ENCODE measurements around the gene GON7.
A peak's percentile ranks its signal among the peaks of the same experiment; 100 is the strongest.
"Not testable (repeated sequence)": the region's sequence is repeated elsewhere in the genome, so short reads cannot be mapped to it uniquely, and the experiment has no call there.

The GON7 gene, protein sequence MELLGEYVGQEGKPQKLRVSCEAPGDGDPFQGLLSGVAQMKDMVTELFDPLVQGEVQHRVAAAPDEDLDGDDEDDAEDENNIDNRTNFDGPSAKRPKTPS

DNA sequence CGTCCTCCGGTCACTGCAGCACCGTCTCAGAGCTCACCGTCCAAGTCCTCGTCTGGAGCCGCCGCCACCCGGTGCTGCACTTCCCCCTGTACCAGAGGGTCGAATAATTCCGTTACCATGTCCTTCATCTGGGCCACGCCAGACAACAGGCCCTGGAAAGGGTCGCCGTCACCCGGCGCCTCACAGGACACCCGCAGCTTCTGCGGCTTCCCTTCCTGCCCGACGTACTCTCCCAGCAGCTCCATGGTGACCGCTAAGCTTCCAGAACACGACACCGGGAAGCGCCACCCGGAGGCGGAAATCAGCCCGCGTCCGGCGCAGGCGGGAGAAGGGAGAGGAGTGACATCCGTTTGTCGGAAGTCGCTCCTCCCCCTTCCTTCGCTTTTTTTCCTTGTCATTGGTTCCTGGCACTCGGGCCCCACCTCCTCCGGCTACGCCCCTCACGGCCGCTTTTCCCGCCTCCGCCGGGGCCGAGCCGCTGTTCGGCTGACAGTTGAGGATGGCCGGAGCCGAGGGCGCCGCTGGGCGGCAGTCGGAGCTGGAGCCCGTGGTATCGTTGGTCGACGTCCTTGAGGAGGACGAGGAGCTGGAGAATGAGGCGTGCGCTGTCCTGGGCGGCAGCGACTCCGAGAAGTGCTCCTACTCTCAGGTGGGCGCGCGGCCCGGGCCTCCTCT, at the start of gene GON7, which contains the start of gene UBR7:
GON7 (minus strand) TSS at position 273 of the 675 bp plus-strand sequence; CDS start at position 245, 28 bp downstream.
UBR7 (plus strand) TSS at position 464 of the 675 bp plus-strand sequence; CDS start at position 500, 36 bp downstream.
- peak; percentile 99 for DNase-seq

DNA sequence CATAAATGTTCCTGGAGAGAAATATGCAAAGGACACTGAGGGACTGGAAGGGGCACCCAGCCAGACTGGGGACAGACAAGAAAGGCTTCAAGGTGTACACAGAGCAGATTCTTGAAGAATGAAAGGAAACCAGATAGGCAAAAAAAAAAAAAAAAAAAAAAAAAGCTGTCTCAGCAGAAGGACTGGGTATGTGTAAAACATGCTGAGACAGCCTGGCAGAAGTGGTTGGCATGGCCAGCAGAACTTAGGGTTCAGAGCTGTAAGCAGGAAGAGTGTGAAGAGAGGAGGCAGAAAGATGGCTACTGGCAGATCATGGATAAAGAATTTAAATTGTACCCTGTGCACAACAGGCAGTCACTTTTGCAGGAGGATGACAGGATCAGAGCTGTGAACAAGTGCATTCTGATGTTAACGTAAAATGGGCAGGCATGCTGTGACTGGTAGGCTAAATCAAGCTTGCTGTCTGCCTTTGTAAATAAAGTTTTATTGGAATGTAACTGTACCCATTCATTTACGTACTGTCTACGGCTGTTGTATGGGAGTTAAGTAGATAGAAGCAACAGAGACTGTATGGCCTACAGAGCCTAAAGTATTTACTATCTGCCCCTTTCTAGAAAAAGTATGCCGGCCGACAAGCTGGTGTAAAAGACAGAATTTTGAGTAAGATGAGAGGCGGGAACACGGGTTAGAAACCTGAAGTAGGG, 42.4 kb upstream of the GON7 start:
- no peak for DNase-seq

DNA sequence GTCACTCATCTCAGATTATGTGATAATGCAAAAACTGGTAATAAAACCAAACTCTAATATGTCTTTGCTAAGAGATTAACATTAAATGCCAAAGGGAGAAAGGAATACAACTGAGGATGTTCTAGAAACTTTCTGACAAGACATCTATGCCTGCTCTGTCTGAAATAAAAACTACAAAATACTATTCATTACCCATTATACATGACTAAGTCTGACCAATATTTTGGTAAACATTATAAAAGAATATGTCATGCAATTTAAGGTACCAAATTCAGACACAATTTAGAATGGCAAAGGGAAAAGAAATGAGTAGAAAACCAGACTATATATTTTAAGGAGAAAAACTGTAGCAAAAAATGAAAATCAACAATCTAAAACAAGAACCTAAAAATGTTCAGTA, 39.7 kb upstream of the GON7 start:
- no peak for DNase-seq

DNA sequence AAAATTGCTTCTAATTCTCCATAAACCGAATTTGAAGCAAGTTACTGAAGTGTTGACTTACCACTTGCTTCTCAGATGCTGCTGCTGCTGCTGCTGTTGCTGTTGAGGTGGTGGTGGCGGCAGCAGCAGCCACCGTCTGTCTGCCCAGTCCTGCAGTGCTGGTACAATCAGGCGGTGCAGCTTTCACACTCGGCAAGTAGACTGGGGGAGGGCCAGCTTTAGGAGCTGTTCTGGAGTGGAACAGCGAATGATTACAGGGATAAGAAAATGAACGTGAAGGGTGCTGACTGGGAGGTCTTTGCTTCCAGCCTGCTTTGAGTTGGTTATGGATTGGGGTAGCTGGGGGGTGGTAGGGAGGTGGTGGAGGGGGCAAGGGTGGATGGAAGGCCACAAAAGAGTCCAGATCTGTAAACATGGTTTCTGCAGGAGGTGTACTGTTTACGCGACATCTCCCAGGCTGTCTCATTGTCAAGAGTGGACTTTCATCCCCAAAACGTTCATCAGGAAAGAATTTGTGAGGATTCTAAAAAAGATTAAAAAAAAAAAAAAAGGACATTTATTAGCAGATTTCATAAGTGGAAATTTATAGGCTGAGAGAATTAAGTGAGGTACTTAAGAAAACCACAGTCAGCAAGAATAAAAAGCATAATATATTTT, 39.0 kb upstream of the GON7 start:
- DNase-seq, result no peak

DNA sequence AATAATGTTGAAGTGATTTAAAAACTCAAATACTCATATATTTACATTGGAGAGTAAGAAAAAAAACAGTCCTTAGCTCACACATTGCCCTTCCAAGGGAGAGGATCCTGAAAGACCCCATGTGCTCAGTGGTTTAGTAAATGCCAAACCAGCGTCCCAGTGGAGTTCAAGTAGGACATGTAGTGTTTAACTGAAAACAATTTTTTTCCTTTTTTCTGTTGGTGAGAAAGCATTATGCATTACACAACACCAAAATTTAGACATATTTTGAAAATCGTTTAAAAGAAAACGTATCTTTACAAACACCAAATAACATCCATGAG, 33.8 kb upstream of the GON7 start:
- DNase-seq, result no peak

DNA sequence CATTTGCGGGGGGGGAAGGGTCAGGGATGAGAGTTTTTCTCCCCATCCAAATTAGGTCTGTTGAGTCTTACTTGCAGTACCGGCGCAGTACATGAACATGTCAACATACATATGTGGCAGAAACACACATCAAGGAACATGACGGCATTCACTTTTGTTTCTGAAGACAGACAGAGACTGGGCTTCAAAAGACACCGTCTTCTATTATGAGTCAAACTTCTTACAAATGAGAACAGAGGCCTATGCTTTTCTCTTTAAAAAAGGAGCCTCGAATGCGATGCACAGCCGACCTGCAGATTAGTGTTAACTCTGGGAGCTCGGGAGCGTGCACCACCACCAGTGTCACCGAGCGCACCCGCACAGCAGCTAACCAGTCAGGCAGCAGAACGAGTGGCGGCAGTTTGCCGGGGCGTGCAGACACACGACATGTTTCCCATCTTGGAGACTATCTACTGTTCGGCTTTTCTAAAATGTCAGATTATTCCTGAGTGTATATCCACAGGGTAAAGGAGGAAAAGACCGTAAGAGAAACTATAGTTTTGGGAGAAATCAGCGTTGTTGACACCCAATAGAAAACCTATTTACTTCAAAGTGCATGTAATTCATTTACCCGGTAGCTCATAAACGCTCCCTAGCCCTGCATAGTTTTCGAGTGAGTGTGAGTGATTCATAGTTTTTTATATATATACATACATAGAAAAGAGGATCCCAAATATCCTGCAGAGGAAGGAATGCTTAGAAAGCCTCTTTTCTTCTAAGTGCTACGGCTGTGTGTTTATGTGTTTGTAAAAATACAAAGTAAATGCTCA, 33.2 kb upstream of the GON7 start:
- DNase-seq, result no peak

DNA sequence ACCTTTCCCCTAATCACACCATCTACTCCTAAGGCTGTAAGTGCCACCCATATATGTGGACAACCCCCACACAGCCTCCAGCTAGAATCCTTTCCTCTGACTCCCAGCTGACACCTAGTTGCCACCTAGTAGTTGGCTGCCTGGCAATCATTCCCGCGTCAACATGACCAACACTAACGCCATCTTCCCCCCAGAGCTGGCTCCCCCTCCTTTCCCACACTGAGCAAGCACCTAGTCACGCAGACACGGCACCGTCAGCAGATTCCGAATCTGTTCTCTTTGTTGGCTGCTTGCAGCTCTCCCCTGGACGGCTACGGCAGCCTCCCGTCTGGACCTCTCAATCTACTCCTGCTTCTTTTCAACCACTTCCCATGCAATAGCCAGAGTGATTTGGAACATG, 27.9 kb upstream of the GON7 start:
- peak; percentile 52 for DNase-seq

DNA sequence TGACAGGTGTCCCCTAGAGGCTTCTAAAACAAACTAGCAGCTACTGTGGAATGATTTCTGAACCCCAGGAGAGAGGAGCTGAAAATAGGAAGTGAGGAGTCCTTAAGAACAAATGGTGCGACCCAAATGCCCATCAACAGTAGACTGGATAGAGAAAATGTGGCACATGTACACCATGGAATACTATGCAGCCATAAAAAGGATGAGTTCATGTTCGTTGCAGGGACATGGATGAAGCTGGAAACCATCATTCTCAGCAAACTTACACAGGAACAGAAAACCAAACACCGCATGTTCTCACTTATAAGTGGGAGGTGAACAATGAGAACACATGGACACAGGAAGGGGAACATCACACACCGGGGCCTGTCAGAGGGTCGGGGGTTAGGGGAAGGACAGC, 26.2 kb upstream of the GON7 start:
- DNase-seq, result not testable (repeated sequence)

DNA sequence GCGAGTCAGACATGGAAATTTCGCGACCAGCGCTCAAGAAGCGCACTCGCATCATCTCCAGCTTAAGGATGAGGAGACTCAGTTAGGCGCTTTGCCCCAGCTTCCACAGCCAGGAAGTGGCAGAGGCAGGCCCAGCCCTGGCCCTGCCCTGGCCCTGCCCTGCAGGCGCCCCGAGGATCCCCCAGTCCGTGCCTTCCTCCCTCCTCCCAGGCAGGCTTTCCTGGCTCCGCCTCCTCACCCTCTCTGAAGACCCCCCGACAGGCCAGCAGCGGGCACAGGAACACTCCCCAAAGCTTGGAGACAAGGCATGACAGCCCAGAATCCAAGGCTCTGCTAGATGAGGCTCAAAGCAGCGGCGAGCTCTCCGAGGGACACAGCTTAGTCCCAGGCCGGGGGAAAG, 25.3 kb upstream of the GON7 start:
- peak; percentile 38 for DNase-seq

DNA sequence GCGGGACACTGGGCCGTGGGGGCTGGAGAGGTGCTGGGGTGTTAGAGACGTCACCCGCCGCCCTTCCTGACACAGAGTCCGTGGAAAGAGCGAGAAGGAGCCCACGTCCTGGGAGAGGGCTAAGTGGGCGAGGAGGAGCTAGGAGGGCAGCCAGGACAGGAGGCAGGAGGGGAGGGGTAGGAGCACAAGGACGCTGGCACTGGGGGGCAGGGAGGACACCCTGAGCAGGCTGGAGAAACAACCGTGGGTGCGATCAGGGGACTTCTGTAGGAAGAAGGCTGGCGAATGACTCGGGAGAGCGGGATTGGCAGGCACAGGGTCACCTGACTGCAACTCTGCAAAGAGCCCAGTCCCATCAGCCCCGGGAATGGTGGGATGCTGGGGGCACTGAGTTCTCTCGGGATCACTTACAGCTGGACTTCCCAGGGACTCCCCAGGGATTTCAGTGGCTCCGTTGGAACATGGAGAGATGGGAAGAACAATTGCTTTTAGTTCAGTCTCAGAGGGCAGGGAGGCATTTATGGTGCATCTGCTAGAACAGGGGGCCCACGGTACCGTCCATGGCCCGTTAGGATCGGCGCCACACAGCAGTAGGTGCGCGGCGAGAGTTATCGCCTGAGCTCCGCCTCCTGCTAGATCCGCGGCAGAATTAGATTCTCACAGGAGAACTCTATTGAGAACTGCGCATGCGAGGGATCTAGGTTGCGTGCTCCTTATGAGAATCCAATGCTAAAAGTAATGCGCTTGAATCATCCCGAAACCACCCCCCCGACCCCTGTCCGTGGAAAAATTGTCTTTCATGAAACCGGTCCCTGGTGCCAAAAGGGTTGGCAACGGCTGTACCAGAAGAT, 24.5 kb upstream of the GON7 start:
- peak; percentile 75 for DNase-seq

DNA sequence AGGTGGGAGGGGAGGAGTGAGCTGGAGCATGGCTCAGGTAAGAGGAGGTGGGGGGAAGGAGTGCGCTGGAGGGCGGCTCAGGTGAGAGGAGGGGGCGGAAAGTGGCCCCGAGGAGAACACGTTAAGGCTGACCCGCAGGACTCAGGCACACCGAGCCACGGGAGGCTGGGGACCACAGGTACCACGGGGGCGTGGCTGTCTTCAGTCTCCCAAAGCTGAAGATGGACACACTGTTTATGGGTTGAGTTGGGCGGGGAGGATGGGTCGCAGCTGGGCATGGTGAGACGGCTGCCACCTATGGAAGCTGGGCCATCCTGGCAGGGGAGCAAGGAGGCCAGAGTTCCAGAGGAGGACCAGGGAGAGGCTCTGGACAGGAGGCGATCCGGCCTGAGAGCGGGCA, 23.7 kb upstream of the GON7 start:
- DNase-seq, result peak; percentile 49

DNA sequence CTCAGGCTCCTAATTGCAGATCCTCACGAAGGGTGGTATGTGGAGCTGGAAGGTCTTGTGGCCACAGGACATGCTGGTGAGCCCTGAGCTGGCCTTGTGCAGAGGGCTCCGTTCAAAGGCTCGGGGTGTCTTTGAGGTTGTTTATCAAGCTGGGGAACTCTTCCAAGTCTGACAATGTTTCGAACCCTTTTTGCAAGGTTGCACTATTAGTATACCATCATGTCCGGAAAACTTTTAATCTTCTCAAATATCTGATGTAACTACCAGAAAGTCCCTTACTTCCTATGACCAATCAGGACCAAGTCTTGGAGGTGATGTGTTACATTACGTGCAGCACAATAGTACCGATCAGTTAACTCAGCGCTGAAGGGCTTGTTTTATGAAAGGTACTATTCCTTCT, 21.7 kb upstream of the GON7 start:
- no peak for DNase-seq

DNA sequence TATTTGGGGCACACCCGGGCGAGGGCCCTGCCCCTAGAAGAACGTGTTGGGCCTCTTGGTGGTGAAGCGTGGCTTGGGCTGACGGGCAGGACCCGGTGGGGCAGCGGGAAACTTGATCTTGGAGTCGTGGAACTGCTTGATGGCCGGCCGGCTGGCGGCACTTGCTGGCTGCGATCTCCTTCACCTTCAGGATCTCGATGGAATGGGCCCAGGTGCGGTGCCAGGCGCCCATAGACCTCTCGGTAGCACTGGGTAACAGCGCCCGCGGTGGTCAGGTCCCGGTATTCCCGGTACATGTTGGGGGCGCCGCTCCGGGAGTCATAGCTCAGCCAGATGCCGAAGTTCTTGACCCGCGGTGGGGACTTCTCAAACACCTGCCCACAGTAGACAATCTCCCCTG, 16.7 kb upstream of the GON7 start:
- DNase-seq, result no peak

DNA sequence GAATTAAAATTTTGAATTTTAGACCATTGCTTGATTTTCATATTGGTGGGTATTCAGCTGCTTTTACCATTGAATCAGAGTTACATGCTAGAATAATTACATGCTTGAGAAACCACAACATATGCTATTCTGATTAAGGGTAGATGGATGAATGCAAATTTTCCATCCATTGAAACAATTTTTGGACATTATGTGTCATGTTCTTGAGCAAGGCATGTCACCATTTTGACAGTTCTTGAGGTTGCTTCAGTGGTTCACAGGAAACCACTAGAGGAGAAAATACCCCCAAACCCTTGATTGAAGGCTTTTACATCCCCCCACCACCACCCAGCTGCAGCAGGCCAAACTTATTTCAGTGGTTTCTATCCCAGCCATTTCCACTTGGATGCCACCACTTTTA, 13.6 kb upstream of the GON7 start:
- no peak for DNase-seq

DNA sequence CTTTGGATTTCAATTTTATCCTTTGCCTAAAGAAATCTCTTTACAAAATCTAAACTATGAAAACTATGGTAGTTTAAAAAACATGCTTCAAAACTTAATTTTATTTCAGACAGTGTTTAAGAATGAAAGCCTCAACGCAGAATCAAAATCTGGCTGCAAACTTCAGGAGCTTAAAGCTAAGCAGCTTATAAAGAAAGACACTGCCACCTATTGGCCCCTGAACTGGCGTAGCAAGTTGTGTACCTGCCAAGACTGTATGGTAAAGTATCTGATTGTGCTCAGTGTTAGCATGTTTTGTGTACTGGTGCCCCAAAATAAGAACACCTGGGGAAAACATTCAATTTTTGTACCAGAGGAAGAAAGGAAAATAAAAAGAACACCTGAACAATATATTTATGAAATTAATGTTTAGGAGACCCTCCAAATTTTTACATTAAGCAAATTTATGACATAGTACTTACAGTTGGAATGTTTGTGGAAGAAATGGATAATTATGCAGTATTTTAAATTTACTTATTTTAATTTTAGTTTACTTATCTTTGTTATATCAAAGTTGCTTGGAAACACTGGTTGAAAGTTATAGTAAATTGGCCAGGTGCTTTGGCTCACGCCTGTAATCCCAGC, 12.3 kb upstream of the GON7 start:
- DNase-seq, result peak; percentile 75

DNA sequence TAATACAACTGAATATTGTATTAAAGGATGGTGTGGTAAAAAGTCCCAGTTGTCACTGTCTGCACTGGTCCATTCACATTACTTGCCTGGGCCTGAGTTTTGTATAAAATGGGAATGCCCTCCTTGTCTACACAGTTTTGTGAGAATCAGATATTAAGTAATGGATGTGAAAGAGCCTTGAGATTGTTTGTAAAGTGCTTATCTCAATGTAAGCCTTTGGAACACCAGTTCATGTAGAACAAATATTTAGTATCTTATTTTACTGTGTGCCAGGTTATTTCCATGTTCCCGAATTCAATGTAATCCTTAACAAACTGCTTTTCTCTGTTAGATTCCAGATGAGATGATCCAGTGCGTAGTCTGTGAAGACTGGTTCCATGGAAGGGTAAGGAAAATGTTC, 7.7 kb upstream of the GON7 start:
- DNase-seq, result no peak

DNA sequence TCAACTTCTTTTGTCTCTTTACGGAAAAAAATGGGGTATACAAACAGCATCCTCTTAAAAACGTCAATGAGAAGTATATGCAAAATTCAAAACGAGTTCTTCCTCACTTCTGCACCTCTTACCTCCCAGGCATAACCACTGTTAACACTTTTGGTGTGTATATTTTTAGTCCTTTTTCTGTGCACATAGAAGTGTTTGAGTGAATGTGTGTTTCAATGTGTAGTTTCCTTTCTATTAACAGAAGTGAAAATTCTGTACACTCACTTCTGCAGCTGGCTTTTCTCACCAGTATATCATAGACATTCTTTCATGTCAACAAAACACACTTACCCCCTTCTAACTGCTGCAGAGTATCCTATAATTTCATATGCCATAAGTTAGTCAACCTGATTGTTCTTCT, 5.6 kb upstream of the GON7 start:
- DNase-seq, result no peak

DNA sequence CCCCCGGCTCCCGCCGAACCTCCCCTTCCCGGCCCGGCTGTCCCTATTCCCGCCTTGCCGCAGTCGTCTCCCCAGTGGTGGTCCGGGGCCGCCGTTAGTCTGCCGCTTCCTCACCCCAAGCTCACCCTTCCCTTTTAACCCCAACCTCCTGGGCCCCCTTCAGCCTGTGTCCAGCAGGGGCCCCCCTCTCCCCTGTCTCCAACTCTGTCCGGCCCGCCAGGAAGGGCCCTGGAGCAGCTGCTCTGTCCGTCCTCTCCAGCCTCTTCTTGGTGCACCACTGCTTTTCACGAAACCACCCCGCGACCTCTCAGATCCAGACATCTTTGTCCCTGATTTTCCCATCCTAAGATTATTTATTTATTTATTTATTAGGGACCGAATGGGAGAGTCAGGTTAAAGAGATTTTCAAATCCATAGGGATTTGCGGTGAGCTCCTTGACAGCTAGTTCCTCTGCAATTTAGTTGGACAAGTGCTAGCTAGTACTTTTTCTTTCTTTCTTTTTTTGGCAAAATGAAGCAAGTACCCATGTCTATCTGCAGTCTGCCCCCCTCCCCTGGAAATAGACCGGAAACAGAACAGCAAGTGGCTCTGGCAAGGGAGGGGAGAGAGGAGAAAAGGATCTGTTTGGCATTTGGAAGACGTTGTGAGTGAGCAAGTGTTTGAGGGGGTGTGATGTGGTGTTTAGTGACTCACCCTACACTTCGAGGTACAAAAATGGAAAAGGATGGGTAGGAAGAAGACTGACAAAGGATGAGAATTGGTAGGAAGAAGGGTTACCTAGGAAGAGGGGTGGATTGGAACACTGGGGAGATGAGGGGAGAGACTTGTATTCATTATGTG, 823 bp upstream of the GON7 start:
- peak; percentile 78 for DNase-seq

DNA sequence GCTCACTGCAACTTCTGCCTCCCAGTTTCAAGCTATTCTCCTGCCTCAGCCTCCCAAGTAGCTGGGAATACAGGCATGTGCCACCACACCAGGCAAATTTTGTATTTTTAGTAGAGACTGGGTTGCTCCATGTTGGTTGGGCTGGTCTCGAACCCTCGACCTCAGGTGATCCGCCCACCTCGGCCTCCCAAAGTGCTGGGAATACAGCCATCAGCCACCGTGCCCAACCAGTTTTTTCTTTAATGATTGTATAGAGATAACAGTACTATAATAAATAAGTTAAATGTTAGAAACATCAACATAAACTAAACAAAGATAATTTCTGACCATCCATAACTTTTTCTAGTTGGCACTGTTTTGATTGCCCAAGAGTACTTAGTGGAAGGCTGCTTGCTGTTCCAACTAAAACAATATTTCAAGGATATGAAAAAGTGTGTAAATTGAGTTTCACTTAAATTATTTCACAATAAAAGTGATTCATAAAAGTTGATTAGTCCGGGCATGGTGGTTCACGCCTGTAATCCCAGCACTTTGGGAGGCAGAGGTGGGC, 5.6 kb downstream of the GON7 start:
- DNase-seq, result no peak

DNA sequence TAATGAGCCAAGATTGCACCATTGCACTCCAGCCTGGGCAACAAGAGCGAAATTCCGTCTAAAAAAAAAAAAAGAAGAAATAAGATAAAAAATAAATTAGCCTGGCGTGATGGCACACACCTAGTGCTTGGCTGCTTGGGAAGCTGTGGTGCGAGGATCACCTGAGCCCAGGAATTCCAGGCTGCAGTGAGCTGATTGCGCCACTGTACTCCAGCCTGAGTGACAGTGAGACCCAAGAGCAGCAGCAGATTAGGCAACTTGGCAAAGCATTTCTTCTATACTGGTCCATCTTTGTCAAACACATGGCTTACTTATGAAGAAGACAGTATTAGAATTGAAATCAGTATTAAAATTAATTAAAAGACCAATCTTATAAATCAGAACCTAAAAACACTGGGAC, 6.3 kb downstream of the GON7 start:
- DNase-seq, result no peak
